RWPE1 (cell line): ENCODE results near the gene FNIP2.

Experiments used
- CTCF ChIA-PET: fragments of 350-600 bp; sonication (Branson Sonifier 250); formaldehyde crosslinking; extraction: SDS; loops from one replicate; lab custom pipeline; 2021; lab: Yijun Ruan, JAX
- POLR2A ChIA-PET: fragments of 400-600 bp; formaldehyde crosslinking; extraction: SDS; loops from one replicate; lab custom pipeline; 2020; ENCODE audit warnings: antibody characterized with exemption; ENCODE audit not compliant: low non-redundant PET; lab: Yijun Ruan, JAX
- DNase-seq: peaks from one replicate; pipeline ENCODE4 v3.0.0; 2012; ENCODE audit warnings: low spot score
- H3K27ac ChIP-seq: fragments of 450-650 bp; 2 replicates; pipeline ENCODE4 v1.5.1; 2017
- TF ChIP-seq, protein P1 (sequence below): fragments of 450-650 bp; conservative IDR thresholded peaks from 2 replicates; pipeline ENCODE4 v1.5.1; 2017; ENCODE audit warnings: low read depth, mild to moderate bottlenecking

FNIP2 gene

DNA sequence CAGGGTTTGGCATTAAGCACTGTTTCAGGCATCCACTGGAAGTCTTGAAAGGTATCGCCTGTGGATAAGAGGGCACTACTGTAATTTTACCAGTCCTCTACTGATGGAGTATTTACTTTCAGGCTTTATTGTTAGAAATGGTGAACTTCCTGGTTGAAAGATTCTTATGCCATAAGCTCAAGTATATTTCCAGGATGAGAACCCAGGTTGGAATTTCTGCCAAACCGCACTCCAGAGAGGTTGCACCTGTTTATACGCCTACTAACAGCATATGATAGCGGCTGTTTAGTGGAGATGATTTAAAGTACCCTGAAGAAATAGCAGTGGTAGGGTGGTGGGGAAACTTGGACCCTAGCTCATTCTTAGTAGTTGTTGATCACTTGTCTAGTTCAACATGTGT, 9.9 kb downstream of the FNIP2 start:
- POLR2A ChIA-PET: no interaction called here
- DNase-seq: no peak

DNA sequence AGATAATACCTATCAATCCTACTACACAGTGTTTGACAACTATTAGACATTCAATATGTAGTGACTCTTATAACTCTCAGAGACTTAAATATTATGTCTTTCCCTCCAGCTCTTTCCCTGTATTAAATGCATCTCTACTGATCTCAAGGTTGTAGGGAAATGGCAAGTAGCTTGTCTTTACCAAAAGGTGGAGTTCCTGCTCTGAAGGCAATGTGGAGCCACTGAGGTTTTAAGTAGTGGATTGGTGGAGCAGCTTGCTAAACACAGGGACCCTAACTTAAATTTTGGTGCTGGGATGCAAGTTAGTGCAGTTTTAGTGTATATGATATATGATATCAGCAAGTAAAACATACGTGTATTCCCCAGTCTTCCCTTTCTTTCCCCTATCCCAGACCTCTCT, 13.1 kb downstream of the FNIP2 start:
- no peak for DNase-seq
- ChIA-PET POLR2A (interaction anchor here (0.6 to 0.7 kb wide), 2 partner anchors 12 to 28 kb away, joined by 3 read pairs; no protein-coding TSS in a partner anchor), CTCF (interaction anchor here (0.6 kb wide), 1 partner anchor 46 kb away, joined by 3 read pairs; no protein-coding TSS in a partner anchor)
- TF ChIP-seq, protein P1, sequence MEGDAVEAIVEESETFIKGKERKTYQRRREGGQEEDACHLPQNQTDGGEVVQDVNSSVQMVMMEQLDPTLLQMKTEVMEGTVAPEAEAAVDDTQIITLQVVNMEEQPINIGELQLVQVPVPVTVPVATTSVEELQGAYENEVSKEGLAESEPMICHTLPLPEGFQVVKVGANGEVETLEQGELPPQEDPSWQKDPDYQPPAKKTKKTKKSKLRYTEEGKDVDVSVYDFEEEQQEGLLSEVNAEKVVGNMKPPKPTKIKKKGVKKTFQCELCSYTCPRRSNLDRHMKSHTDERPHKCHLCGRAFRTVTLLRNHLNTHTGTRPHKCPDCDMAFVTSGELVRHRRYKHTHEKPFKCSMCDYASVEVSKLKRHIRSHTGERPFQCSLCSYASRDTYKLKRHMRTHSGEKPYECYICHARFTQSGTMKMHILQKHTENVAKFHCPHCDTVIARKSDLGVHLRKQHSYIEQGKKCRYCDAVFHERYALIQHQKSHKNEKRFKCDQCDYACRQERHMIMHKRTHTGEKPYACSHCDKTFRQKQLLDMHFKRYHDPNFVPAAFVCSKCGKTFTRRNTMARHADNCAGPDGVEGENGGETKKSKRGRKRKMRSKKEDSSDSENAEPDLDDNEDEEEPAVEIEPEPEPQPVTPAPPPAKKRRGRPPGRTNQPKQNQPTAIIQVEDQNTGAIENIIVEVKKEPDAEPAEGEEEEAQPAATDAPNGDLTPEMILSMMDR: no peak
- H3K27ac ChIP-seq: no peak overlapping the region

More for the DNA sequence above, 9.9 kb downstream of the FNIP2 start:
- no peak overlapping the region for H3K27ac ChIP-seq
- TF ChIP-seq, protein P1: no peak
- CTCF ChIA-PET: interaction anchor here (0.7 kb wide), 1 partner anchor 17 kb away, joined by 6 read pairs; no protein-coding TSS in a partner anchor

DNA sequence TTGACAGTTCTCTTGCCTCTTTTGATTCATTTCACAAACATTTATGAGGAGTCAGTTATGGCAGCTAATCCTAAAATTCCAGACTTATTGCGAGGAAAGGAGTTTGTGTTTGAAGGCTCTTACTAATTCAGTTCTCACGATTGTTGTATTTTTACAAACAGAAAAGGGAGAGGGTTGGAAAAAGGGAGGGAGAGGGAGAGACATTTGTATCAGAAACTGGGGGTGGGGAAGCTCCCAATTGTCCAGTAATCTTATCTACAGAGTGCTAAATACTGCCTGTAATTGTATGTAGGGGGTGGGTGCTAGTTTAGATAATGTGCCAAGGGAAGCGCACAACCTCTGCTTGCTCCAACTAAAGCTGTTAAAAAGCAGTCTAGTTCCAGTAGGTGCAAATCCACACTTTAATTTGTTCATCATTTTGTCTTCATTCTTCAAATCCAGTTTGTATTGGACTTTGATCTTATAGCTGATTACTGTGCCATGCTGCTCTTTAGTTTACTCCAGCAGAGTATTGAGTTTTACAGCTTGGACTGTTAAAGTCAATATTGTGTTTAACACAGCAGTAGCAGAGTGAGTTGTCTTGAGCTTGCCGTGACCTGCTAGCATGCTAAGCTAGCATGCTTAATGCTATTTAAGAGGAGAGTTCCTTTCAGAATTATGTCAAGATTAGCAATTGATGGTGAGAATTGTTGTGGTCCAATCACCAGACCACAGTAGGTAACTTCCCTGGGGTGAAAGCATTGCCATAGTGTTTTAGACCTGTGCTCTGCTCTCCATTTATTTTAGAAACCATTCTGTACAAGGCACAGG, 13.9 kb downstream of the FNIP2 start:
- no peak overlapping the region for H3K27ac ChIP-seq
- no peak for DNase-seq
- CTCF ChIA-PET: interaction anchor here (0.5 to 0.6 kb wide), 3 partner anchors 12 to 45 kb away, joined by 3 read pairs; no protein-coding TSS in a partner anchor
- TF ChIP-seq, protein P1: no peak
- POLR2A ChIA-PET: interaction anchor here (0.6 to 0.7 kb wide), 3 partner anchors 13 to 293 kb away, joined by 3 to 6 read pairs (median 3); no protein-coding TSS in a partner anchor

DNA sequence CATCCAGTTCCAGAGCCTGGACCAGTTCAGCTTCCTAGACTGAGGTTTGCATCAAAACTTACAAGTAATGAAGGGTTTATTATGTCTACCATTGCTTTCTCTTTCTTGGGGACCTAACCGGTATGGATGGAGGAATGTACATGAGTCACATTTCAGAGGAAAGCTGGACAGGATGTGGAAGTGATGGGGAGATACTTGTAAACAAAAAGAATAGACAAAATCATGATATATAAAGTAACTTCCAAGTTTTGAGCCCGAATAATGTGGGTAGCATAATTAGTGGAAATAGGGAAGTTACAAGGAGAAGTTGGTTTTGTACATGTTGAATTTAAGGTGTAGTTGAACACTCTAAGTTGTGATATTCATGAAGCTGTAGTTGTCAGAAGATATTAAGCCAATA, 15.0 kb downstream of the FNIP2 start:
- no peak overlapping the region for H3K27ac ChIP-seq
- CTCF ChIA-PET: no interaction called here
- DNase-seq: no peak
- POLR2A ChIA-PET: no interaction called here
- TF ChIP-seq, protein P1: no peak

DNA sequence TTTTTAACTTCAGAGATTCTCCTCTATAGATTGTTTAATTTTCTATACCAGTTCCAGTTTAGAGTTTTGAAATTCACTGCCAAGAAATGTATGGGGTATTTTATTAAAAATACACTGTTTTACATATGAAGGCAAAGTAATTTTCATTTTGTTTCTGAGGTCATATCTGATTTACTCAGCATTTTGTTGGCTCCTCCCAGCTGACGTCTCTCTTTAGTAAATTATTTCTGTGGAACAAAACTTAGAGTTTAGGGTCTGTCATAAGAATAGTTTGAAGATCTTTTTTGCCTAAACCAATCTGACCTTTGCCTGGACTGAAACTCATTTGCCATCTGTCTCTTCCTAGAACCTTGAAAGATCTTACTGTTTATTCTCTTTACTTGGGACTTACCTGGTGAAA, 16.9 kb downstream of the FNIP2 start:
- ChIA-PET POLR2A (no interaction called here), CTCF (no interaction called here)
- H3K27ac ChIP-seq: no peak overlapping the region
- TF ChIP-seq, protein P1: no peak
- no peak for DNase-seq

DNA sequence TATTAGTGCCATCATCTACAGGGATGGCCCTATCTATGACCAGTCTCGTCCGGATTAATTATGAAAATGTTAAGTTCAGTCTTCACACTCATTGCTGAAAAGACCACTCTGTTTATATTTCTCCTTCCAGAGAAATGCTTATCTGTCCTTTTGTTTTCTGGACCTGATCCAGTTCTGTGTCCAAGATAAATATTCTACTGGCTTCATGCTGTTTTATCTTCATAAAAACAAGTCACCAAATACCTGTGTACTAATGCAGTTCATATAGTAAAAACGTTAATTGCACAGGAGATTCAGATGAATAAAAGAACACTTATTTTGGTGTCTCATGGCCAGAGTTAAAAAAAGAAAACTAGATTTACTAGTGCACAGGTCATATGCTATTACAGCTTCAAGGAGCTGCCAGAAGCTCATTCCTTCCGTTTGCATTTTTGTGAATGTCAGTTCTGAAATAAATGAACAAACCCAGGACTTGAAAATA, 17.3 kb downstream of the FNIP2 start:
- ChIA-PET POLR2A (no interaction called here), CTCF (no interaction called here)
- no peak overlapping the region for H3K27ac ChIP-seq
- DNase-seq: no peak
- TF ChIP-seq, protein P1: no peak
